ENCODE measurements around the gene STXBP6. TPM values are rescaled to one million over a fixed set of nuclear protein-coding genes. Genes with fewer than 3 reads are reported as not detected.

Gene STXBP6
- total RNA-seq, 1 donor from 2014 or later = 0.51 TPM

- no peak for TF ChIP-seq CTCF (IDR thresholded peaks at IDR 0.05; ENCODE audit: unreplicated experiment)
- no peaks in the 10 kb centered on the region for H3K27me3 Mint-ChIP-seq (ENCODE audit: unreplicated experiment)
- no peaks in the 10 kb centered on the region for H3K4me1 Mint-ChIP-seq (ENCODE audit: unreplicated experiment)
- no peak for DNase-seq (ENCODE audit: low spot score)
- no peak overlapping the region for H3K27ac Mint-ChIP-seq (ENCODE audit: unreplicated experiment)
- H3K9me3 Mint-ChIP-seq (ENCODE audit: unreplicated experiment) = no peaks in the 10 kb centered on the region
- H3K36me3 Mint-ChIP-seq (ENCODE audit: low read depth, unreplicated experiment) = no peaks in the 10 kb centered on the region
- no peak overlapping the region for H3K4me3 Mint-ChIP-seq (ENCODE audit: unreplicated experiment)
These were observed 220.1 kb downstream of the STXBP6 start for GRCh38 chr14:24829862-24830261.

GRCh38 chr14:24828486-24828885, 221.5 kb downstream of the STXBP6 start:
- Mint-ChIP-seq H3K36me3 (ENCODE audit: low read depth, unreplicated experiment) (no peaks in the 10 kb centered on the region), H3K4me3 (ENCODE audit: unreplicated experiment) (no peak overlapping the region), H3K4me1 (ENCODE audit: unreplicated experiment) (no peaks in the 10 kb centered on the region), H3K27ac (ENCODE audit: unreplicated experiment) (no peak overlapping the region), H3K9me3 (ENCODE audit: unreplicated experiment) (no peaks in the 10 kb centered on the region), H3K27me3 (ENCODE audit: unreplicated experiment) (no peaks in the 10 kb centered on the region)
- TF ChIP-seq CTCF (IDR thresholded peaks at IDR 0.05; ENCODE audit: unreplicated experiment) = no peak
- DNase-seq (ENCODE audit: low spot score) = no peak

GRCh38 chr14:24826390-24826789, 223.6 kb downstream of the STXBP6 start:
- TF ChIP-seq CTCF (IDR thresholded peaks at IDR 0.05; ENCODE audit: unreplicated experiment) = no peak
- no peaks in the 10 kb centered on the region for H3K27me3 Mint-ChIP-seq (ENCODE audit: unreplicated experiment)
- DNase-seq (ENCODE audit: low spot score) = no peak
- H3K36me3 Mint-ChIP-seq (ENCODE audit: low read depth, unreplicated experiment) = no peaks in the 10 kb centered on the region
- no peaks in the 10 kb centered on the region for H3K4me1 Mint-ChIP-seq (ENCODE audit: unreplicated experiment)
- H3K27ac Mint-ChIP-seq (ENCODE audit: unreplicated experiment) = no peak overlapping the region
- H3K9me3 Mint-ChIP-seq (ENCODE audit: unreplicated experiment) = no peaks in the 10 kb centered on the region
- H3K4me3 Mint-ChIP-seq (ENCODE audit: unreplicated experiment) = no peak overlapping the region

- Mint-ChIP-seq H3K4me3 (ENCODE audit: unreplicated experiment) (no peak overlapping the region), H3K27me3 (ENCODE audit: unreplicated experiment) (peaks cover 2% of the 10 kb centered on the region), H3K36me3 (ENCODE audit: low read depth, unreplicated experiment) (no peaks in the 10 kb centered on the region), H3K27ac (ENCODE audit: unreplicated experiment) (no peak overlapping the region), H3K4me1 (ENCODE audit: unreplicated experiment) (peaks cover 23% of the 10 kb centered on the region), H3K9me3 (ENCODE audit: unreplicated experiment) (no peaks in the 10 kb centered on the region)
- no peak for DNase-seq (ENCODE audit: low spot score)
- TF ChIP-seq CTCF (IDR thresholded peaks at IDR 0.05; ENCODE audit: unreplicated experiment) = no peak
These were observed 229.3 kb downstream of the STXBP6 start for GRCh38 chr14:24820616-24821015.

GRCh38 chr14:24818823-24819341, 231.1 kb downstream of the STXBP6 start:
- no peaks in the 10 kb centered on the region for H3K9me3 Mint-ChIP-seq (ENCODE audit: unreplicated experiment)
- no peak overlapping the region for H3K27ac Mint-ChIP-seq (ENCODE audit: unreplicated experiment)
- peaks cover 23% of the 10 kb centered on the region for H3K4me1 Mint-ChIP-seq (ENCODE audit: unreplicated experiment)

More at GRCh38 chr14:24818823-24819341, 231.1 kb downstream of the STXBP6 start:
- peaks cover 2% of the 10 kb centered on the region for H3K27me3 Mint-ChIP-seq (ENCODE audit: unreplicated experiment)
- TF ChIP-seq CTCF (IDR thresholded peaks at IDR 0.05; ENCODE audit: unreplicated experiment) = no peak
- DNase-seq (ENCODE audit: low spot score) = no peak
- H3K4me3 Mint-ChIP-seq (ENCODE audit: unreplicated experiment) = no peak overlapping the region
- H3K36me3 Mint-ChIP-seq (ENCODE audit: low read depth, unreplicated experiment) = no peaks in the 10 kb centered on the region

All from endothelial cell (in vitro differentiated cells).